Activated CD4-positive, alpha-beta memory T cell treated with anti-CD3 and anti-CD28 coated beads, Interleukin-2, amount 10 ng/mL, durations not matched to agents 7 days and 5 days (primary cell): ENCODE measurements around the gene CNTNAP2. TPM values are rescaled to one million over a fixed set of nuclear protein-coding genes. Genes with fewer than 3 reads are reported as not detected.

Experiments used
- CTCF ChIA-PET: fragments of 350-600 bp; sonication (Branson Sonifier 250); formaldehyde crosslinking; loops from one replicate; lab custom pipeline; 2021; ENCODE audit warnings: antibody characterized with exemption, inconsistent platforms; lab: Charles Lee
- POLR2A ChIA-PET: fragments of 350-600 bp; sonication (Branson Sonifier 250); formaldehyde crosslinking; loops from one replicate; lab custom pipeline; 2021; ENCODE audit warnings: antibody characterized with exemption; lab: Charles Lee
- DNase-seq: peaks from one replicate; pipeline ENCODE4 v3.0.0-alpha.2; 2020
- H3K27ac Mint-ChIP-seq: one replicate; pipeline ENCODE4 v1.8.0; 2021; ENCODE audit warnings: mild to moderate bottlenecking, mixed read lengths
- H3K27me3 Mint-ChIP-seq: one replicate; pipeline ENCODE4 v1.8.0; 2021; ENCODE audit warnings: mixed read lengths
- H3K36me3 Mint-ChIP-seq: one replicate; pipeline ENCODE4 v1.8.0; 2021; ENCODE audit warnings: low read depth, mixed read lengths
- H3K4me1 Mint-ChIP-seq: one replicate; pipeline ENCODE4 v1.8.0; 2021; ENCODE audit warnings: mixed read lengths
- H3K4me3 Mint-ChIP-seq: one replicate; pipeline ENCODE4 v1.8.0; 2021; ENCODE audit warnings: mild to moderate bottlenecking, mixed read lengths
- H3K9me3 Mint-ChIP-seq: one replicate; pipeline ENCODE4 v1.8.0; 2021; ENCODE audit warnings: mixed read lengths
- total RNA-seq, 2 experiments: library from RNA; stranded (reverse); gene quantifications; one replicate each; pipeline ENCODE4 v1.2.3, GENCODE V29; 2021

CNTNAP2 gene
- total RNA-seq, 2 experiments from 2014 or later: not detected

- no peaks in the 10 kb centered on the region for H3K9me3 Mint-ChIP-seq
- no peaks in the 10 kb centered on the region for H3K27me3 Mint-ChIP-seq
- ChIA-PET CTCF (interaction anchor here (1.0 to 1.4 kb wide), 3 partner anchors 10 to 69 kb away, joined by 3 to 5 read pairs (median 3); no protein-coding TSS in a partner anchor), POLR2A (no interaction called here)
- DNase-seq: no peak
- no peaks in the 10 kb centered on the region for H3K36me3 Mint-ChIP-seq
- H3K4me3 Mint-ChIP-seq: no peak overlapping the region
- H3K27ac Mint-ChIP-seq: no peak overlapping the region
- no peaks in the 10 kb centered on the region for H3K4me1 Mint-ChIP-seq
Measured at GRCh38 chr7:148142660-148143248, 2026.2 kb downstream of the CNTNAP2 start.

GRCh38 chr7:148144827-148145226 is 2028.2 kb downstream of the CNTNAP2 start:
- POLR2A ChIA-PET: no interaction called here
- H3K27ac Mint-ChIP-seq: no peak overlapping the region
- CTCF ChIA-PET: interaction anchor here (0.9 kb wide), 1 partner anchor 21 kb away, joined by 3 read pairs; no protein-coding TSS in a partner anchor
- no peaks in the 10 kb centered on the region for H3K36me3 Mint-ChIP-seq
- H3K4me1 Mint-ChIP-seq: no peaks in the 10 kb centered on the region
- no peak for DNase-seq
- H3K27me3 Mint-ChIP-seq: no peaks in the 10 kb centered on the region
- H3K4me3 Mint-ChIP-seq: no peak overlapping the region
- H3K9me3 Mint-ChIP-seq: no peaks in the 10 kb centered on the region

DNA sequence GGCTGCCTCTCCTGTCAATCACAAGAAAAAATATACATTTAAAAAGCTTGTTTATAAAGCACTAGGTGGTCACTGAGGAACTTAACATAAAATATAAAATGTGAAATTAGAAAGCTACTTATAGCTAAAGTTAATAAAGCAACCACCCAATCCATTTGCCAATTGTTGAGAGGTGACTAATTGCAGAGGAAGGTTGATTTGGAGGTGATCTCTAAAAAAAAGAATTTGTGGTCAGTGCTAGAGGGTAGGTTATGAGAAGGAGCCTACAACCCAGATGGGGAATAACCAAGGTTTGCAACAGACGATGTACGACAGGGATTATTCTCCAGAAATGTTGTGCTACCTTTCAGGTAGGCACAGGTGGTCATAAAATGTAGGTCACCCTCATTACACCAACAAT is 2029.7 kb downstream of the CNTNAP2 start:
- CTCF ChIA-PET: no interaction called here
- POLR2A ChIA-PET: no interaction called here
- H3K9me3 Mint-ChIP-seq: no peaks in the 10 kb centered on the region
- no peak overlapping the region for H3K27ac Mint-ChIP-seq
- H3K36me3 Mint-ChIP-seq: no peaks in the 10 kb centered on the region
- H3K4me3 Mint-ChIP-seq: no peak overlapping the region
- no peaks in the 10 kb centered on the region for H3K27me3 Mint-ChIP-seq
- no peaks in the 10 kb centered on the region for H3K4me1 Mint-ChIP-seq
- no peak for DNase-seq

- Mint-ChIP-seq H3K36me3 (no peaks in the 10 kb centered on the region), H3K4me3 (no peak overlapping the region), H3K27ac (no peak overlapping the region), H3K27me3 (no peaks in the 10 kb centered on the region), H3K4me1 (no peaks in the 10 kb centered on the region), H3K9me3 (no peaks in the 10 kb centered on the region)
- DNase-seq: no peak
- ChIA-PET POLR2A (no interaction called here), CTCF (interaction anchor here (0.7 kb wide), 1 partner anchor 793 kb away, joined by 3 read pairs; no protein-coding TSS in a partner anchor)
Measured at GRCh38 chr7:148147438-148147837, 2030.8 kb downstream of the CNTNAP2 start.

- ChIA-PET POLR2A (no interaction called here), CTCF (no interaction called here)
- no peak overlapping the region for H3K4me3 Mint-ChIP-seq
- no peaks in the 10 kb centered on the region for H3K9me3 Mint-ChIP-seq
- no peak overlapping the region for H3K27ac Mint-ChIP-seq
- H3K4me1 Mint-ChIP-seq: no peaks in the 10 kb centered on the region
- H3K36me3 Mint-ChIP-seq: no peaks in the 10 kb centered on the region
- DNase-seq: no peak
- H3K27me3 Mint-ChIP-seq: no peaks in the 10 kb centered on the region
Measured at GRCh38 chr7:148148456-148148855, 2031.9 kb downstream of the CNTNAP2 start.

DNA sequence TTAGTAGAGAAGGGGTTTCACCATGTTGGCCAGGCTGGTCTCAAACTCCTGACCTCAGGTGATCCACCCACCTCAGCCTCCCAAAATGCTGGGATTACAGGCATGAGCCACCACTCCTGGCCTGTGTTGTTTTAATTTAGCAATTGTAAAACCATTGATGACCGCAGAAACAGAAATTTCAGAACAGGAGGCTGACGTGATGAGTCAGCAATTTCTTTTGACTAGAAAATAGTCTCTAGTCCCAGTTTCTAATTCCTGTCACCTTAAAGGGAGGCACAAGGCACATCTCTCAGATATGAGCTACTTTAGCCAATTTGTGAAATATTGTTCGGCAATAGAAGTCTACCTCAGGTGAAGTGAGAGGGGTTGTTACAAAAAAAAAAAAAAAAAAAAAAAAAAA is 2033.1 kb downstream of the CNTNAP2 start:
- Mint-ChIP-seq H3K4me3 (no peak overlapping the region), H3K4me1 (no peaks in the 10 kb centered on the region), H3K27ac (no peak overlapping the region), H3K27me3 (no peaks in the 10 kb centered on the region), H3K36me3 (no peaks in the 10 kb centered on the region), H3K9me3 (no peaks in the 10 kb centered on the region)
- ChIA-PET CTCF (no interaction called here), POLR2A (no interaction called here)
- DNase-seq: no peak

DNA sequence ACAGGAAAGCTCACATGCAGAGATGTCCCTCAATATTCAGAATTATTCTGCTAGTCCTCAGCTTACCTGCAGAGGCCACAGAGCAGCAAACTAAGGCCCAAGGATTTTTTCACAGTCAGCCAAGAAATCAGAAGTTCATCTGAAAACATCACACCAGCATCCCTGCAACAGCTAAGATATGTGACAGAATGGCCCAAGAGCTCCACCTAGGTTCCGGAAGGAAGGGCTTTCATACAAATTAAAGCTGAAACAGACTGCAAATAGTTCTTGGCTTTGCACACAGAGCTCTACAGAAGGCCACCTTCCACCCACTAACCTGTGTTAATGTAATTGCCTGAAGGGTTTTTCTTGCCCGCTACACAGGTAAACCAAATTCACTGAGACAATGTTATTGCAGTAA is 2035.2 kb downstream of the CNTNAP2 start:
- ChIA-PET CTCF (interaction anchor here (0.7 kb wide), 1 partner anchor 12 kb away, joined by 3 read pairs; no protein-coding TSS in a partner anchor), POLR2A (no interaction called here)
- no peaks in the 10 kb centered on the region for H3K27me3 Mint-ChIP-seq
- DNase-seq: no peak
- H3K4me1 Mint-ChIP-seq: no peaks in the 10 kb centered on the region
- H3K36me3 Mint-ChIP-seq: no peaks in the 10 kb centered on the region
- no peak overlapping the region for H3K27ac Mint-ChIP-seq
- no peaks in the 10 kb centered on the region for H3K9me3 Mint-ChIP-seq
- no peak overlapping the region for H3K4me3 Mint-ChIP-seq

GRCh38 chr7:148153616-148154284 is 2037.1 kb downstream of the CNTNAP2 start:
- Mint-ChIP-seq H3K36me3 (no peaks in the 10 kb centered on the region), H3K27me3 (no peaks in the 10 kb centered on the region), H3K9me3 (no peaks in the 10 kb centered on the region), H3K4me3 (no peak overlapping the region), H3K4me1 (no peaks in the 10 kb centered on the region), H3K27ac (no peak overlapping the region)
- no peak for DNase-seq
- ChIA-PET CTCF (interaction anchor here (1.7 kb wide), 1 partner anchor 11 kb away, joined by 5 read pairs; no protein-coding TSS in a partner anchor), POLR2A (no interaction called here)

DNA sequence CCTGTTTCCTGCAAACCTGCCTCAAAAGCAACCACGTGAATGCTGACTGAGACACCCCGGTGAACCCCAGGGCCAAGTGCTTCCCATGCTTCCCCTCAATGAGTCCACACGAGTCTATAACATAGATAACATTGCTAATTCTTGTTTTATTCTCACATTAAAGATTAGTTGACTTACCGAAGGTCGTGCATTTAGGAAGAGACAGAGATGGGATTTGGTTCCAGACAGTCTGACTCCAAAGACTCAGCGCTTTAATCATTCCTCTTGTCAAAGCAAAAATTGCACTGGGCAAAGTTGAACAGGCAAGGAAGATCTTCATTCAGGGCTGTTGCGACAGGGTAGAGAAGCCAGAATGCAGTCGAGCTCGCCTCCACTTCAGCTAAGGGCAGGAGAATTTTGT is 2038.4 kb downstream of the CNTNAP2 start:
- Mint-ChIP-seq H3K4me1 (no peaks in the 10 kb centered on the region), H3K4me3 (no peak overlapping the region), H3K9me3 (no peaks in the 10 kb centered on the region), H3K27ac (no peak overlapping the region), H3K27me3 (no peaks in the 10 kb centered on the region), H3K36me3 (no peaks in the 10 kb centered on the region)
- no peak for DNase-seq
- POLR2A ChIA-PET: no interaction called here
- CTCF ChIA-PET: no interaction called here

DNA sequence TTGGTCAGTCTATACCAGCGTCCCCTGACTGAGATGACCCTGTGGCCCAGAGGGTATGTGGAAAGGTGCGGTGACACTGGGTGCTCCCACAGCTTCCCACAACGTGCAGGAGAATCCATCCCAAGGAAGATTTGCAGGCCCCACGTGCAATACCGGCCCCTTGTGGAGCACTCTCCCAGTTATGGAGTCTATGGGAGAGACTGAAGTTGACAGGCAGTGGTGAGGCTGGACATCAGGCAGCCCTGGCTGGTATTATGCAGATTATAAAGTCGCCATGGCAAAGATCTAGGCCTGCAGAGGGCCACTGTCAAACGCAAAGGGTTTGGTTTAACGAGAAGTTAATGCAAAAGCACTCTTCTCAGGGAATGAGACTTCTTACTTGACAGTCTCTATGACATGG is 2039.2 kb downstream of the CNTNAP2 start:
- no peaks in the 10 kb centered on the region for H3K27me3 Mint-ChIP-seq
- no peak overlapping the region for H3K4me3 Mint-ChIP-seq
- no peak for DNase-seq
- H3K9me3 Mint-ChIP-seq: no peaks in the 10 kb centered on the region
- no peaks in the 10 kb centered on the region for H3K36me3 Mint-ChIP-seq
- H3K27ac Mint-ChIP-seq: no peak overlapping the region
- no peaks in the 10 kb centered on the region for H3K4me1 Mint-ChIP-seq
- POLR2A ChIA-PET: no interaction called here
- CTCF ChIA-PET: no interaction called here

GRCh38 chr7:148156233-148156632 is 2039.6 kb downstream of the CNTNAP2 start:
- no peaks in the 10 kb centered on the region for H3K27me3 Mint-ChIP-seq
- CTCF ChIA-PET: no interaction called here

GRCh38 chr7:148159331-148159730 is 2042.7 kb downstream of the CNTNAP2 start:
- Mint-ChIP-seq H3K4me3 (no peak overlapping the region), H3K27me3 (no peaks in the 10 kb centered on the region), H3K27ac (no peak overlapping the region), H3K36me3 (no peaks in the 10 kb centered on the region), H3K4me1 (no peaks in the 10 kb centered on the region), H3K9me3 (no peaks in the 10 kb centered on the region)
- DNase-seq: no peak
- ChIA-PET CTCF (no interaction called here), POLR2A (no interaction called here)

More at GRCh38 chr7:148156233-148156632, 2039.6 kb downstream of the CNTNAP2 start:
- H3K4me1 Mint-ChIP-seq: no peaks in the 10 kb centered on the region
- POLR2A ChIA-PET: no interaction called here
- no peaks in the 10 kb centered on the region for H3K36me3 Mint-ChIP-seq
- DNase-seq: no peak
- no peaks in the 10 kb centered on the region for H3K9me3 Mint-ChIP-seq
- H3K27ac Mint-ChIP-seq: no peak overlapping the region
- H3K4me3 Mint-ChIP-seq: no peak overlapping the region

DNA sequence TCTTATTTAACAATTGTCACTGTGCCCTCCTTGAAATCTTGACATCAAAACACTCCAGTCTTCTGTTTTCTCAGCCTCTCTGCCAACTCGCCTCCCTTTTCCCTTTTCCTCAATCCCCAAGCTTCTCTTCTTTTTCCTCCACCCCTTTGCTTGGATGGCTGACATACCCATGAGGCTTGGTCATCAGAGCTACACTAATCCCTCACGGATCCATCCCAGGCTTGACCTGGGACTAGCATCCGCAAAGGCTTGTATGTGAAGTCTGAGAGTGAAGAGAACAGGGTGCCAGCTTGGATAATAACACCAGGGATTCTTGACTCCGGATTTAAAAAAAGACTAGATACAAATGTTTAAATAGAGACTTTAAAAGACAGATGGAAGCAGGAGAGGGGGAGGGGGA is 2045.2 kb downstream of the CNTNAP2 start:
- CTCF ChIA-PET: no interaction called here
- no peaks in the 10 kb centered on the region for H3K27me3 Mint-ChIP-seq
- H3K27ac Mint-ChIP-seq: no peak overlapping the region
- no peaks in the 10 kb centered on the region for H3K4me1 Mint-ChIP-seq
- H3K9me3 Mint-ChIP-seq: no peaks in the 10 kb centered on the region
- H3K4me3 Mint-ChIP-seq: no peak overlapping the region
- POLR2A ChIA-PET: no interaction called here
- H3K36me3 Mint-ChIP-seq: no peaks in the 10 kb centered on the region
- no peak for DNase-seq

GRCh38 chr7:148162808-148163207 is 2046.2 kb downstream of the CNTNAP2 start:
- Mint-ChIP-seq H3K27me3 (no peaks in the 10 kb centered on the region), H3K4me3 (no peak overlapping the region), H3K27ac (no peak overlapping the region), H3K9me3 (no peaks in the 10 kb centered on the region), H3K36me3 (no peaks in the 10 kb centered on the region), H3K4me1 (no peaks in the 10 kb centered on the region)
- POLR2A ChIA-PET: no interaction called here
- CTCF ChIA-PET: interaction anchor here (0.9 kb wide), 1 partner anchor 19 kb away, joined by 3 read pairs; no protein-coding TSS in a partner anchor
- DNase-seq: no peak
